Coronary artery (tissue), 2 donors: ENCODE measurements around the gene KCNJ15.

ENCODE experiments used
- DNase-seq: peaks from one replicate; pipeline ENCODE4 v3.0.0-alpha.2; 2017; ENCODE audit warnings: low spot score
- H3K27ac ChIP-seq, 2 donors: fragments of 200-600 bp; sonication (generic); one replicate each; pipeline ENCODE4 v1.5.1; 2016 to 2019
- H3K4me3 ChIP-seq: fragments of 200-600 bp; sonication (generic); 2 replicates; pipeline ENCODE4 v1.5.1; 2016; ENCODE audit warnings: mild to moderate bottlenecking, moderate library complexity
- TF ChIP-seq, protein P1 (sequence below): fragments of 200-600 bp; sonication (generic); IDR thresholded peaks from one replicate; pipeline ENCODE4 v1.5.1; 2019; ENCODE audit warnings: antibody characterized with exemption

The KCNJ15 gene

DNA sequence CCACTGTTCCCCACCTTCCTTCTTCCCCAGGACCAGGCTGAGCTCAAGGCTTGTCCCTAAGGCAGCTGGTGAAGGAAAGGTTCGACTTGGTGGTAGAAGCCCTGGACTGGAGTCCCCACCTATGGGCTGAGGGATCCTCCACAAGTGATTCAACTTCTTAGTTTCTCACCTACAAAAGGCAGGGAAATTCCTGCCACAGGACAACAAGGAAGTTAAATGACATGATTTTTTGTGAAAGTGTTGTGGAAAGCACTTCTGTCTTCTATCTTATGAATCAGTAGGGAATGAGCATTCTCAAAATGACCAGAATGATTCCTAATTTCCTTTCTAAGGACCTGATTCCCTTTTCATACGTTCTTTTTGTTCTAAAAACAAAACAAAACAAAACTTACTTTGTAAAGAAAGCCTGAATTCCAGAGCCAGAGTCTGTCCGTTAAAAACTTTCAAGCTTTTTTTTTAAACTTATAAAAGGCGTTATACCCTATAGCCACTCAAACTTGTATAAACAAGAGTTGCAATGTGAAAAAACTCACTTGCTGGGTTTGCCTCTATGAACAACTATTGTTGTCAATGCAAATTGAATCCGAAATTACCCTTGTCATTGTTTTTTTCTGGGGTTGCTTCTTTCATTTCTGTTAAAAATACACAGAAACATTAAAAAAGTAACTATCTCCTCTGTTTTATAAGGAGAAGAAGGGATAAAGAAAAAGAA is 12.2 kb downstream of the KCNJ15 start:
- DNase-seq = no peak
- TF ChIP-seq, protein P1, sequence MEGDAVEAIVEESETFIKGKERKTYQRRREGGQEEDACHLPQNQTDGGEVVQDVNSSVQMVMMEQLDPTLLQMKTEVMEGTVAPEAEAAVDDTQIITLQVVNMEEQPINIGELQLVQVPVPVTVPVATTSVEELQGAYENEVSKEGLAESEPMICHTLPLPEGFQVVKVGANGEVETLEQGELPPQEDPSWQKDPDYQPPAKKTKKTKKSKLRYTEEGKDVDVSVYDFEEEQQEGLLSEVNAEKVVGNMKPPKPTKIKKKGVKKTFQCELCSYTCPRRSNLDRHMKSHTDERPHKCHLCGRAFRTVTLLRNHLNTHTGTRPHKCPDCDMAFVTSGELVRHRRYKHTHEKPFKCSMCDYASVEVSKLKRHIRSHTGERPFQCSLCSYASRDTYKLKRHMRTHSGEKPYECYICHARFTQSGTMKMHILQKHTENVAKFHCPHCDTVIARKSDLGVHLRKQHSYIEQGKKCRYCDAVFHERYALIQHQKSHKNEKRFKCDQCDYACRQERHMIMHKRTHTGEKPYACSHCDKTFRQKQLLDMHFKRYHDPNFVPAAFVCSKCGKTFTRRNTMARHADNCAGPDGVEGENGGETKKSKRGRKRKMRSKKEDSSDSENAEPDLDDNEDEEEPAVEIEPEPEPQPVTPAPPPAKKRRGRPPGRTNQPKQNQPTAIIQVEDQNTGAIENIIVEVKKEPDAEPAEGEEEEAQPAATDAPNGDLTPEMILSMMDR = no peak
- Histone ChIP-seq H3K27ac (no peak overlapping the region), H3K4me3 (no peak overlapping the region)

DNA sequence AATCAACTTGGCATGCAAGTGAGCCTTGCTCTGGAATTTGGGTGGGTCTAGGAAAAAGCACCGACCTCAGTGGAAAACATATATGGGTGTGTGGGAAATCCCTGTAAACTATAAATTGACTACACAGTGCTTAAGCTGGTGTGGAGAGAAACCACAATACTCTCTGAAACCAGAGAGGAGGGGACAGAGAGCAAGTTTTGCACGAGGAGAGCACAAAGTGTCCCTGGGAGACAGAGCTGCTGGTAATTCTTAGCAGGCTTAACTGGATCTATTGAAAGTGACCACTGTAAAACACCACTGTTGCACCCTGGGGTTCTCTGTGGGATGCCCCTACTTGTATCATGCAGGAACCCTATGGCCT is 12.8 kb downstream of the KCNJ15 start:
- no peak overlapping the region for H3K27ac ChIP-seq
- DNase-seq = no peak
- TF ChIP-seq, protein P1 = no peak
- H3K4me3 ChIP-seq = no peak overlapping the region

- H3K27ac ChIP-seq = no peak overlapping the region
- DNase-seq = no peak
- H3K4me3 ChIP-seq = no peak overlapping the region
- TF ChIP-seq, protein P1 = no peak
Observed at GRCh38 chr21:38272215-38272614, 15.4 kb downstream of the KCNJ15 start.

DNA sequence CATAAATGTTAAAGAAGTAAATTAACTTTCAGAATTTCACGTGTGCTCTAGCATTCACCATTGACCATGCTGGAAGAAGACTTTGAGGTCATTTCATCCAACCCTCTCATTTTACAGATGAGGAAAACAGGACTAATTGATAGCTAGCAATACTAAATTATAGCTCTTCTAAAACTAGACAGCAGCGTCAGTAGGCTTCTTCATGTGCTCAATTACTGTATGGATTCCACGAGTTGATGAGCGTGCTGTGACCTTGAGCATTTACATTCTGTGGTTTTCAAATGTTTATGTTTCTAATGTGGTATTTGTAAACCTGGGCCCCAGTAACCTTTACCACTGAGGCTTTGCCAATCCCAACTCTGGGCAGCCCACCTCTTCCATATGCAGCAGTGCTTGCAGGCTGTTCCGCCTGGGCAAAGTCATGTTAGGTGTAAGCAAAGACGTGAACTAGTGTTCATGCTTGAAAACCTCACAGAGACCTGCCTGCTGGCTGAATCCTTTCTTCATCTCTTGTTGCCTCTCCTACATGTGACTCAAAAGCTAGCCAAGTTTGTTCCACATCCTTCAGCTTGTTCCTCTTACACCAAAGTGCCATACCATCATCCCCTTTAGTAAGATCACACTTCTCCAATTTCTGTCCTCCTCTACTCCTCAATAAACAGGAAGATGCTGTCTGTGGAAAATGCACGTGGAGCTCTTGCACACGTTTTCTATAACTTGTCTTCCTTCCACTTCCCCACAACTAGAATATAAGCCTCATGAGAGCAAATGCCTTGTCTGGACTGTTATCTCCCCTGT is 17.2 kb downstream of the KCNJ15 start:
- no peak for DNase-seq
- TF ChIP-seq, protein P1 = no peak
- H3K4me3 ChIP-seq = no peak overlapping the region
- no peak overlapping the region for H3K27ac ChIP-seq

DNA sequence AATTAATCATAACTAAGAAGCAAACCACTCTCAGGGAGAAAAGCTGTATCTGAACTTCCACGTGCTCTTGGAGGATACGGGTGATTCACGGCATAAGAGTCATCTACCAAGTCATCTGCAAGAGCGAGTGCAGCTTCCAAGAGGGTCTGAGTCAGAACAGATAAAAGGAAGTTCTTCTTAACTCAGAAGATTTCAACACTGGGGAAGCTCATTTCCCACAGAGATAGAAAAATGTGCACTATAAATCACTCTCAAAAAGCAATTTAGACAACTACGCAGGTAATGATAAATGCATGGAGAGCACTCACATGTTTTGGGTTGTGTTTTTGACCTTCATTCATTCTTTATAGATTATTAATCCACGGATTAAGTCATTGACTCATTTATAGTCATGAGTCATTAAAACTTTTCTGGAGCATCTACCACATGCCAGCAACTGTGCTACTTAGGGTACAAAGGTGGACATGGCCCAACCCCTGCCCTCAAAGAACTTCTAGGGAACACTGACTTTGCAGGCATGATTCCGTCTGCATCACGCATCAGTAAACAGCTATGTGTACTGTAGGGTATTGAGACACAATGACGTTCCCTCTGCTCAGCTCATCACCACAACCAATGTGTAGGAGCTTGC is 20.8 kb downstream of the KCNJ15 start:
- TF ChIP-seq, protein P1 = no peak
- Histone ChIP-seq H3K27ac (peak overlapping the region in 1 of 2 donors; percentile 39), H3K4me3 (no peak overlapping the region)
- no peak for DNase-seq

- Histone ChIP-seq H3K4me3 (no peak overlapping the region), H3K27ac (no peak overlapping the region)
- DNase-seq = no peak
- TF ChIP-seq, protein P1 = no peak
Observed at GRCh38 chr21:38280454-38280853, 23.7 kb downstream of the KCNJ15 start.
